ENCODE measurements around the gene HAVCR1.
"Not testable (repeated sequence)": the region's sequence is repeated elsewhere in the genome, so short reads cannot be mapped to it uniquely, and the experiment has no call there.

The HAVCR1 gene

GRCh38 chr5:157046041-157046440 lies 12.9 kb downstream of the HAVCR1 start:
- Histone ChIP-seq H3K27me3 (replicated peaks) (no peaks in the 10 kb centered on the region), H3K36me3 (replicated peaks) (no peaks in the 10 kb centered on the region), H3K27ac (no peak overlapping the region), H3K4me3 (ENCODE audit: low read depth, low read length) (no peak overlapping the region)
- in situ Hi-C loops (cut with HindIII; ENCODE audit: low pct_ligation_motif_present, low sequenced_read_pairs), result no loop called here
- no peak for TF ChIP-seq CTCF (IDR thresholded peaks at IDR 0.05; ENCODE audit: low read depth, low read length, missing control alignments)
- DNase-seq, result no peak

GRCh38 chr5:157045601-157046000 lies 13.3 kb downstream of the HAVCR1 start:
- DNase-seq, result no peak
- no peaks in the 10 kb centered on the region for H3K36me3 ChIP-seq (replicated peaks)
- in situ Hi-C loops (cut with HindIII; ENCODE audit: low pct_ligation_motif_present, low sequenced_read_pairs), result no loop called here
- H3K4me3 ChIP-seq (ENCODE audit: low read depth, low read length), result no peak overlapping the region
- no peak overlapping the region for H3K27ac ChIP-seq
- TF ChIP-seq CTCF (IDR thresholded peaks at IDR 0.05; ENCODE audit: low read depth, low read length, missing control alignments), result no peak
- H3K27me3 ChIP-seq (replicated peaks), result no peaks in the 10 kb centered on the region

- Histone ChIP-seq H3K27me3 (replicated peaks) (no peaks in the 10 kb centered on the region), H3K36me3 (replicated peaks) (no peaks in the 10 kb centered on the region), H3K27ac (no peak overlapping the region), H3K4me3 (ENCODE audit: low read depth, low read length) (no peak overlapping the region)
- no peak for DNase-seq
- no peak for TF ChIP-seq CTCF (IDR thresholded peaks at IDR 0.05; ENCODE audit: low read depth, low read length, missing control alignments)
- in situ Hi-C loops (cut with HindIII; ENCODE audit: low pct_ligation_motif_present, low sequenced_read_pairs), result no loop called here
Observed at GRCh38 chr5:157038568-157039187, 20.2 kb downstream of the HAVCR1 start.

GRCh38 chr5:157034106-157035072 lies 24.5 kb downstream of the HAVCR1 start:
- in situ Hi-C loops (cut with HindIII; ENCODE audit: low pct_ligation_motif_present, low sequenced_read_pairs); H3K4me3 ChIP-seq (ENCODE audit: low read depth, low read length); H3K27ac ChIP-seq; DNase-seq; H3K27me3 ChIP-seq (replicated peaks); H3K36me3 ChIP-seq (replicated peaks): not testable (repeated sequence)

GRCh38 chr5:157033071-157033583 lies 25.8 kb downstream of the HAVCR1 start:
- Histone ChIP-seq H3K36me3 (replicated peaks) (no peaks in the 10 kb centered on the region), H3K27me3 (replicated peaks) (no peaks in the 10 kb centered on the region), H3K4me3 (ENCODE audit: low read depth, low read length) (no peak overlapping the region), H3K27ac (no peak overlapping the region)
- TF ChIP-seq CTCF (IDR thresholded peaks at IDR 0.05; ENCODE audit: low read depth, low read length, missing control alignments), result no peak
- no peak for DNase-seq
- in situ Hi-C loops (cut with HindIII; ENCODE audit: low pct_ligation_motif_present, low sequenced_read_pairs), result no loop called here

GRCh38 chr5:157030692-157031091 lies 28.2 kb downstream of the HAVCR1 start:
- Histone ChIP-seq H3K27me3 (replicated peaks) (no peaks in the 10 kb centered on the region), H3K36me3 (replicated peaks) (no peaks in the 10 kb centered on the region), H3K27ac (no peak overlapping the region), H3K4me3 (ENCODE audit: low read depth, low read length) (no peak overlapping the region)
- in situ Hi-C loops (cut with HindIII; ENCODE audit: low pct_ligation_motif_present, low sequenced_read_pairs), result no loop called here
- no peak for TF ChIP-seq CTCF (IDR thresholded peaks at IDR 0.05; ENCODE audit: low read depth, low read length, missing control alignments)
- DNase-seq, result no peak

Data from brain microvascular endothelial cell (primary cell).